Measurements from ENCODE around the gene FIGNL2.
"Not testable (repeated sequence)": the region's sequence is repeated elsewhere in the genome, so short reads cannot be mapped to it uniquely, and the experiment has no call there.

Gene FIGNL2

GRCh38 chr12:51887476-51888315, 39.2 kb upstream of the FIGNL2 start, which contains the start of gene ANKRD33:
ANKRD33 (plus strand) TSS chr12:51888103; CDS start chr12:51888187, 84 bp downstream.
- Histone ChIP-seq H3K27me3 (ENCODE audit: control insufficient read depth, insufficient read depth, low read length) (peaks cover 14% of the 10 kb centered on the region), H3K4me3 (ENCODE audit: low read depth, low read length) (peak within 1 kb of the TSS; percentile 60), H3K9me3 (ENCODE audit: control insufficient read depth, insufficient read depth, low read length) (no peaks in the 10 kb centered on the region), H3K4me1 (ENCODE audit: control insufficient read depth, insufficient read depth, low read length) (peaks cover 2% of the 10 kb centered on the region), H3K9ac (ENCODE audit: low read depth, low read length) (peak within 1 kb of the TSS; percentile 19), H3K36me3 (ENCODE audit: control insufficient read depth, insufficient read depth, low read length) (no peaks in the 10 kb centered on the region)

- Histone ChIP-seq H3K9me3 (ENCODE audit: control insufficient read depth, insufficient read depth, low read length) (no peaks in the 10 kb centered on the region), H3K27me3 (ENCODE audit: control insufficient read depth, insufficient read depth, low read length) (peaks cover 14% of the 10 kb centered on the region), H3K9ac (ENCODE audit: low read depth, low read length) (no peak overlapping the region), H3K4me1 (ENCODE audit: control insufficient read depth, insufficient read depth, low read length) (peaks cover 2% of the 10 kb centered on the region), H3K4me3 (ENCODE audit: low read depth, low read length) (no peak overlapping the region), H3K36me3 (ENCODE audit: control insufficient read depth, insufficient read depth, low read length) (no peaks in the 10 kb centered on the region)
Observed at GRCh38 chr12:51886021-51886710, 37.6 kb upstream of the FIGNL2 start.

- not testable (repeated sequence) for H3K4me1 ChIP-seq (ENCODE audit: control insufficient read depth, insufficient read depth, low read length); H3K4me3 ChIP-seq (ENCODE audit: low read depth, low read length); H3K36me3 ChIP-seq (ENCODE audit: control insufficient read depth, insufficient read depth, low read length); H3K9ac ChIP-seq (ENCODE audit: low read depth, low read length); H3K9me3 ChIP-seq (ENCODE audit: control insufficient read depth, insufficient read depth, low read length)
- H3K27me3 ChIP-seq (ENCODE audit: control insufficient read depth, insufficient read depth, low read length): peaks cover 14% of the 10 kb centered on the region
Observed at GRCh38 chr12:51885294-51886020, 36.9 kb upstream of the FIGNL2 start.

GRCh38 chr12:51884676-51885229, 36.2 kb upstream of the FIGNL2 start:
- Histone ChIP-seq H3K9ac (ENCODE audit: low read depth, low read length) (no peak overlapping the region), H3K9me3 (ENCODE audit: control insufficient read depth, insufficient read depth, low read length) (no peaks in the 10 kb centered on the region), H3K27me3 (ENCODE audit: control insufficient read depth, insufficient read depth, low read length) (peaks cover 14% of the 10 kb centered on the region), H3K4me1 (ENCODE audit: control insufficient read depth, insufficient read depth, low read length) (peaks cover 2% of the 10 kb centered on the region), H3K4me3 (ENCODE audit: low read depth, low read length) (no peak overlapping the region), H3K36me3 (ENCODE audit: control insufficient read depth, insufficient read depth, low read length) (no peaks in the 10 kb centered on the region)

- Histone ChIP-seq H3K4me3 (ENCODE audit: low read depth, low read length) (no peak overlapping the region), H3K4me1 (ENCODE audit: control insufficient read depth, insufficient read depth, low read length) (no peaks in the 10 kb centered on the region), H3K27me3 (ENCODE audit: control insufficient read depth, insufficient read depth, low read length) (peaks cover 12% of the 10 kb centered on the region), H3K9ac (ENCODE audit: low read depth, low read length) (no peak overlapping the region), H3K9me3 (ENCODE audit: control insufficient read depth, insufficient read depth, low read length) (no peaks in the 10 kb centered on the region), H3K36me3 (ENCODE audit: control insufficient read depth, insufficient read depth, low read length) (no peaks in the 10 kb centered on the region)
Observed at GRCh38 chr12:51883998-51884675, 35.6 kb upstream of the FIGNL2 start.

- Histone ChIP-seq H3K4me3 (ENCODE audit: low read depth, low read length) (no peak overlapping the region), H3K9me3 (ENCODE audit: control insufficient read depth, insufficient read depth, low read length) (no peaks in the 10 kb centered on the region), H3K4me1 (ENCODE audit: control insufficient read depth, insufficient read depth, low read length) (no peaks in the 10 kb centered on the region)
Observed at GRCh38 chr12:51883295-51883694, 34.8 kb upstream of the FIGNL2 start.

GRCh38 chr12:51879102-51879501, 30.6 kb upstream of the FIGNL2 start:
- Histone ChIP-seq H3K9me3 (ENCODE audit: control insufficient read depth, insufficient read depth, low read length) (no peaks in the 10 kb centered on the region), H3K36me3 (ENCODE audit: control insufficient read depth, insufficient read depth, low read length) (no peaks in the 10 kb centered on the region), H3K4me1 (ENCODE audit: control insufficient read depth, insufficient read depth, low read length) (peaks cover under 1% of the 10 kb centered on the region), H3K9ac (ENCODE audit: low read depth, low read length) (no peak overlapping the region), H3K27me3 (ENCODE audit: control insufficient read depth, insufficient read depth, low read length) (peaks cover 2% of the 10 kb centered on the region), H3K4me3 (ENCODE audit: low read depth, low read length) (no peak overlapping the region)

More at GRCh38 chr12:51883295-51883694, 34.8 kb upstream of the FIGNL2 start:
- Histone ChIP-seq H3K36me3 (ENCODE audit: control insufficient read depth, insufficient read depth, low read length) (no peaks in the 10 kb centered on the region), H3K27me3 (ENCODE audit: control insufficient read depth, insufficient read depth, low read length) (peaks cover 4% of the 10 kb centered on the region), H3K9ac (ENCODE audit: low read depth, low read length) (no peak overlapping the region)

GRCh38 chr12:51874486-51874885, 26.0 kb upstream of the FIGNL2 start:
- Histone ChIP-seq H3K36me3 (ENCODE audit: control insufficient read depth, insufficient read depth, low read length) (no peaks in the 10 kb centered on the region), H3K4me1 (ENCODE audit: control insufficient read depth, insufficient read depth, low read length) (peaks cover 18% of the 10 kb centered on the region), H3K4me3 (ENCODE audit: low read depth, low read length) (no peak overlapping the region), H3K27me3 (ENCODE audit: control insufficient read depth, insufficient read depth, low read length) (peaks cover 27% of the 10 kb centered on the region), H3K9ac (ENCODE audit: low read depth, low read length) (no peak overlapping the region), H3K9me3 (ENCODE audit: control insufficient read depth, insufficient read depth, low read length) (no peaks in the 10 kb centered on the region)

GRCh38 chr12:51874000-51874399, 25.5 kb upstream of the FIGNL2 start:
- H3K9me3 ChIP-seq (ENCODE audit: control insufficient read depth, insufficient read depth, low read length): no peaks in the 10 kb centered on the region
- no peak overlapping the region for H3K4me3 ChIP-seq (ENCODE audit: low read depth, low read length)
- peaks cover 18% of the 10 kb centered on the region for H3K4me1 ChIP-seq (ENCODE audit: control insufficient read depth, insufficient read depth, low read length)
- no peak overlapping the region for H3K9ac ChIP-seq (ENCODE audit: low read depth, low read length)
- H3K27me3 ChIP-seq (ENCODE audit: control insufficient read depth, insufficient read depth, low read length): peaks cover 27% of the 10 kb centered on the region
- H3K36me3 ChIP-seq (ENCODE audit: control insufficient read depth, insufficient read depth, low read length): no peaks in the 10 kb centered on the region

GRCh38 chr12:51873251-51873994, 24.9 kb upstream of the FIGNL2 start:
- Histone ChIP-seq H3K4me1 (ENCODE audit: control insufficient read depth, insufficient read depth, low read length) (peaks cover 20% of the 10 kb centered on the region), H3K9me3 (ENCODE audit: control insufficient read depth, insufficient read depth, low read length) (no peaks in the 10 kb centered on the region), H3K27me3 (ENCODE audit: control insufficient read depth, insufficient read depth, low read length) (peaks cover 32% of the 10 kb centered on the region), H3K4me3 (ENCODE audit: low read depth, low read length) (no peak overlapping the region), H3K9ac (ENCODE audit: low read depth, low read length) (no peak overlapping the region), H3K36me3 (ENCODE audit: control insufficient read depth, insufficient read depth, low read length) (no peaks in the 10 kb centered on the region)
